HUDEP-2 (cell line): ENCODE measurements around the gene CBFA2T3.
"Not testable (repeated sequence)": the region's sequence is repeated elsewhere in the genome, so short reads cannot be mapped to it uniquely, and the experiment has no call there.

ENCODE experiments used
- DNase-seq, 76 experiments: peaks; one replicate each; lab custom pipeline; 2025; ENCODE audit not compliant: unreplicated experiment in 76 of 76; lab: John Stamatoyannopoulos, UW

CBFA2T3 gene

DNA sequence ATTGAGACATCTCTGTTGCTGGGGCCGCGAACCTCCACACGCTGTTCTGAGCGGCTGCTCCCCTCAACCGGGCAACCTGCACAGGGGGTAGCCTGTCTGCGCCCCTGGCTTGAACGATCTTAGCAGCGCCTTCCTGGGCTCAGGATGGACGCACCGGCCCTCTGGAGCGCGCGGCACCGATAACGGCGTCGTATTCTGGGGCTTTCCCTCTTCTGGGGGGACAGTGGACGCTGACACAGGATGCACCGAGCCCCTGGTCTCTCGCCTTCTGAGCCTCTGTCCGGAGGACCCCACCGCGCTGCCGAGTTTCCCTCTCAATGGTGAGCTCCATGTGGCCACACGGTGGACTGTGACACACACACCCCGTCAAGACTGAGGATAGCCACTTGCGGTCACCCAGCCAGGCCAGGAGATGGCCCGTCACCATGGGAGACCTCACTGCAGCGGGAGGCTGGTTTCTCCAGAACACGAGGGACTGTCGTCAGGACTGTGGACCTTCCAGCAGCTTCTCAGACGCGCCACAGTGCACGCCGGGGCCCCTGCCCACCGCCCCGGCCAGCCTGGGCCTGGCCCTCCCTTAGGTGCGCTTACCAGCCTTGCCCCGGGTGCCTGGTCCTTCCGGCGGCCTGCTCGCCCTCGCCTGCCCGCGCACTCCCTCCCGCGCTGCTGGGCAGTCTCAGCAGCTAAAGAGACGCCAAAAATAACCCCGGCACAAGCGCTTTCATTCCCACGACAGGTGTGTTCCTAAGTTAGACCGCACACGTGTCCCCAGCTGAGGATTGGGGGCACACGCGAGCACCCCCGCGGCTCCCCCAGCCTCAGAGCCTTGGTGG is 80.6 kb downstream of the CBFA2T3 start:
- no peak for DNase-seq

DNA sequence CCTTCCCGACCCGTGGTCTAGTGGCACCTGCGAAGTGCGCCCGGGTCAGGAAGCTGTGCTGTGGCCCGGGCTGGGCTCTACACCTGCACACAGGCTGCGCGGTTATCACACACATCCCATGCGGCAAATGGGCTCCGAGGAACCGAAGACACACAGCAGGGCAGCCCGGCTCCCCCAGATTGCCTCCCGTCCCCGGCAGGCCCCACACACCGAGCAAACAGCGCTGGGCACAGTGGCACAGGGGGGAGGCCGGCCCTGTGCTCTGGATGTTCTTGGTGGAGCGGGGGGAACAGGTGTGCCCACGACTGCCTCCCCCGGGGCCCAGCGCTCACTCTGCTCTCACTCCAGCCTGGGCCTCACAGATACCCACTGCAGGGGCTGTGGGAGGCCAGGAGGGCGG is 81.7 kb downstream of the CBFA2T3 start:
- DNase-seq = no peak

DNA sequence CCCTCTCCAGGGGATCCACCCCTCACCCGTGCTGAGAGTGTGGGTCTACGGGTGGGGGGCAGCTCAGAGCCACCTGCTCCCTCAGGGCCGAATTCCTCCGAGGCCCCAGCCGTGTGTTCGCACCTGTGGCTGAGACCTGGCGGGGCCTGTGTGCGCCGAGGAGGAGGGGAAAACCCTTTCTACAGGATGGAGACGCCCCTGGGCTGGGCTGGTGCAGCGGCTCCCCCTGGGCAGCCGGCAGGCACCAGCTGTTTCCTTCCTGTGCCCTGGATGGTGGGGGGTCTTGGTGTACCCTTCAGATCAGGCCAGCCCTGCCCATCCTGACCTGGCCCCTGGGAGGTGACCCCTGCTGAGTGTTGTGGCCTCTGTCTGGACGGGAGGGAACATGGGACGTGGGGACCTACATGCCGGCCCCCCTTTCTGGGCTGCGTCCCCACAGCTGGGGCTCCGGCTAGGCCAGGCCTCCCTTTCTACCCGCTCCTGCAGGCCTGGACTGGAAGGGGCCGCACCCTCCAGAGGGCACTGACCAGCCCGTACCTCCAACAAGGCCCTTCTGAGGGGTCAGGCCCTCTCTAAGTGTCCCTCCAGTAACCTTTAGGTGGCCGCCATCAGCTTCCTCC is 82.2 kb downstream of the CBFA2T3 start:
- DNase-seq = no peak

DNA sequence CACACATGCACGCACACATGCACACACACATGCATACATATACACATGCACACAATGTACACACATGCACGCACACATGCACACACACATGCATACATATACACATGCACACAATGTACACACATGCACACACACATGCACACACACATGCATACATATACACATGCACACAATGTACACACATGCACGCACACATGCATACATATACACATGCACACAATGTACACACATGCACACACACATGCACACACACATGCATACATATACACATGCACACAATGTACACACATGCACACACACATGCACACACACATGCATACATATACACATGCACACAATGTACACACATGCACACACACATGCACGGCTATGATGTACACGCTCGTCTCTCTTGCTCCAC is 82.7 kb downstream of the CBFA2T3 start:
- not testable (repeated sequence) for DNase-seq

- DNase-seq = no peak
Observed at GRCh38 chr16:88893127-88893968, 83.7 kb downstream of the CBFA2T3 start.

DNA sequence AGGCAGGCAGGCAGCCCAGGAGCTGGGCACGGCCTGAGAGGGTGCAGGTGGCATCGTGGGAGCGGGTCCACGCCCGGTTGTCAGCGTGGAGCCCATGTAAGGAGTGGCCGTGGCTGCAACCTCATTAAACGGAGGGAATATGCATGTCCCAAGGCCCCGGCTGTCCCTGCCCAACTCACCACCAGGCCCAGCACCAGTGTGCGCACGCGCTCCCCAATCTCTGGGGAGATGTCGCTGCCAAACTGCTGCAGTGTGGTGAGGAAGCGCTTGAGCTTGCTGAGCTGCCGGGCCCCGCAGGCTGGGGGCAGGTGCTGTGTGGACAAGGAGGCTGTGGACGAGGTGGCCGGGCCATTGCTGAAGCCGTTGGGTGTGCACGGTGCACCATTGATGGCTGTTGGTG is 84.9 kb downstream of the CBFA2T3 start:
- no peak for DNase-seq

DNA sequence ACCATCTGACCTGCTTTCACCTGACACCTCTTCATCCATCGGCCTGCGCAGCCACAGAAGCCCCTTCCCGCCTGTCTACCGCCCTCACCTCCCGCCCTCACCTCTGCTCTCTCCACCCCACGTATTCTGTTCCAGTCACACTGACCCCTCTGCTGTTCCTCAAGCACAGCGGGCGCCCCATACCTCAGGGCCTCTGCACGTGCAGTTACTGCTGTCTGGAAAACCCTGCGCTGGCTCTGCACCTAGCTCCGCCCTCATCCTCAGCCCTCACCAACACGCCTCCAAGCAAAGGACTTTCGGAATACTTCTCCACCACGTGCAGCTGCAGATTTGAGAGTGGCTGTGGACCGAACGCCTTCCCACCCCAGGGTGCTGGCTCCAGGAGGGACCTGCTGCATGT is 85.9 kb downstream of the CBFA2T3 start:
- no peak for DNase-seq

- not testable (repeated sequence) for DNase-seq
Observed at GRCh38 chr16:88889702-88890352, 87.2 kb downstream of the CBFA2T3 start.

- DNase-seq = peak in 2 of 76 experiments; percentile 11 to 30
Observed at GRCh38 chr16:88888461-88889387, 88.3 kb downstream of the CBFA2T3 start.

DNA sequence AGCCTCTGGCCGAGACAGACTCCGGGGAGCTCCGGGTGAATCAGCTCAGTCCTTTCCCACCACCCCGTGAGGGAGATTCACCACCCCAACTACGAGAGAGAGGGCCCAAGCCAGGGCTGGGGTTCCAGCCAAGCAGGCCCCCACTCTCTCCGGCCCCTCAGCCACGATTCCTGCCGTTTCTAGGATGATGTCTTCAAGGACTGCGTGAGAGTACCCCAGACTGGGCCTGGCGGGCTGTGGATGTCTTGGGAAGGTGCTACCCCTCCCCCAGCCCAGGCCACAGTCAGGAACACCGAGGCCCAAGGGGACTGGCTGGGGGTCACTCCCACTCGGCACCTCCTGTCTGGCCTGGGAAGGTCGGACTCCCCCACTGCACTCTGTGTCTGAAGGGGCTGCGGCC is 89.0 kb downstream of the CBFA2T3 start:
- no peak for DNase-seq

GRCh38 chr16:88886845-88887521 is 90.0 kb downstream of the CBFA2T3 start:
- no peak for DNase-seq

DNA sequence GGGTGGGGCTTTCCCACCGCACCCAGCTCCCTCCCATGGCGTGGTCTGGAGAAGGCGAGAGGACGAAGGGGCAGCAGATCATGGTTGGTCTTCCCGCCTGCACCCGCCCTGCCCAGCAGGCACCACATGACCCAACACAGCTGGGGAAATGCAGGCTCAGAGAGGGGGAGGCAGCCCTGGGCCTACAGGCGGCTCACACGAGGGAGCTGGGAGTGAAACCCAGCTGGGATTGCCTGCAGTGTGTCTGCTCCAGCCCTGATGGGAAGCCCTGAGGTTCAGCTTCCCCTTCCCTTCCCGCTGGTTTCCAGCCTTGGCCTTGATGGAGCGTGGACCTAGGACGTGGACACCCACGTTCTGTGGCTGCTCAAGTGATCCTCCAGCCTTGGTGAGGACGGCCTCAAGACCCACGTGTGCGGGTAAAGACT is 90.6 kb downstream of the CBFA2T3 start:
- no peak for DNase-seq

DNA sequence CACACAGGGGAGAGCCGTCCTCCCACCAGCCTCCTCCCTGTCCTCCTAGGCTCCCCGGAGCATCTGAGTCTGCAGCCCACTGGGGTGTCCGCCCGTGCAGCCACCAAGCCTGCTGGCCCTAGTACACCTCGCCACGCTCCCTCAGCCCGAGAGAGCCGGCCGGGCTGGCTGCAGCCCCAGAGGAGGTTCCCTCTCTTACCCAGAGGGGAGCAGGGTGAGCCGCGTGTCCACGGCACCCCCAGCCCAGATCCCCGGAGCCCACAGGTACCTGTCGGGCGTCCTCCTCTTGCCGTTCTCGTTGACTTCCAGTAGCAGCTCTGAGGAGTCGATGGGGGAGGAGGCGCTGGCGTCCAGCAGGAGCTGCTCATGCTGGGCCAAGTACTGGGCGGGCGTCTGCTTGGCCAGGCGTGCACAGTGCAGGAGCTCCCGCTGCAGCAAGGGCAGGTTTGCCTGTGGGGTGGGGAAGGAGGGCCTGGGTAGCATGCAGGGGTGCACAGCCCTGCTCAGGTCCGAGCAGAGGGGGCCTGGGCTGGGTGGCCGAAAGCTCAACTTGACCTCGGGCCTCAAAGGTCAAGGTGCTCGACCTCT is 91.2 kb downstream of the CBFA2T3 start:
- DNase-seq = no peak

DNA sequence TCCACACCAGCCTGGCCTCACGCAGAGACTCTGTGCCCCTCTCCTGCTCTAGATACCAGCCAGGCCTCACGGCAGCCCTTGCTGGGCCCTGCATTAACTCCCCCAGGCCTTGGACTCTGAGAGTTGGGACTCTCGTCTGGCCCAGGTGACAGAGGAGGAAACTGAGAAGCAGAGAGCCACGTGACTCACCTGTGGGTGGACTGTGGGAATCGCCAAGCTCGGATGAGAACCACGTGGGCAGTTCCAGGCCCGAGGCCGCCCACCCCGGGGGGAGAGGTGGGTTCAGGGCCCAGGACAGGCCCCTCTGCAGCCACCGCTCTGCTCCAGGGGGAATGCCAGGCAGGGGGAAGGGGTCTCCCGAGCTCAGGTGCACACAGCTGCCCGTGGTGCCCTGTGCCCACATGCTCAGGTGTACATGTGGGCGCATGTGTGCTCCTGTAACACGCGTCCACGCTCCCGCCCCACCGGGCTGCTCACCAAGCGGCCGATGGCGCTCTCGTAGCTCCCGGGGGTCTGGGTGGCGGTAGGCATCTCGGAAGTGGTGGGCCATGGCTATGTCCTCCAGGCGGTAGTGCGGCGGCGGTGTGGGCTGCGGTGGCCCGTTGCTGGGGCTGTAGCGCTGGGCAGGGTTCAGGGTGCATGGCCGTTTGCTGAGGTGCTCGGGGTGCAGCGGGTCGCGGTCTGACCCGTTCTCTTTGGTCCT is 92.3 kb downstream of the CBFA2T3 start:
- DNase-seq = no peak

GRCh38 chr16:88883946-88884345 is 93.1 kb downstream of the CBFA2T3 start:
- no peak for DNase-seq

- DNase-seq = no peak
Observed at GRCh38 chr16:88883117-88883895, 93.7 kb downstream of the CBFA2T3 start.

DNA sequence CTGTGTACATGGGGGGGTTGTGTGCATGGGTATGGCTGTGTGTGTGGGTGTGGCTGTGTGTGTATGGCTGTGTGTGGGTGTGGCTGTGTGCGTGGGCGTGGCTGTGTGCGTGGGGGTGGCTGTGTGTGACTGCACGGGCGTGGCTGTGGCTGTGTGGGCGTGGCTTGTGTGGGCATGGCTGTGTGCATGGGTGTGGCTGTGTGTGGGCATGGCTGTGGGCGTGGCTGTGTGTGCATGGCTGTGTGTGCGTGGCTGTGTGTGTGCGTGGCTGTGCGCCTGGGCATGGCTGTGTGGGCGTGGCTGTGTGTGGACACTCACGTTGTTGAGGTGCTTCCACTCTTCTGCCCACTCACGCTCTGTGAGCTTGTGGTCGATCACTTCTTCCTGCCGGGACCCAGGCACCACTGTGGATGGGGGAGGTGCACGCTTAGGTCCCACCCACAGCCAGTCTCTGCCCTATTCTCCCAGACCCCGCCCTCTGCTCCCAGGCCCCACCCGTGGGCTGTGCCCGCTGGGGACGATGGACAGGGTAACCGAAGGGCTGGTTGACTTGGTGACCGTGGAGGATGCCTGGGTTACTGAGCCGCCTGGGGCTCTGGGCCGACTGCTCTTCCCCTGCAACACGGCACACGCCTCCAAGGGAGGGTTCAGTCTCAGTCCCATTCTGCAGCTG is 94.5 kb downstream of the CBFA2T3 start:
- DNase-seq = peak in 72 of 76 experiments; percentile 4 to 89 (median 80)
